Activated naive CD8-positive, alpha-beta T cell treated with anti-CD3 and anti-CD28 coated beads, Interleukin-2, amount 10 ng/mL, durations not matched to agents 7 days and 5 days (primary cell): ENCODE measurements around the gene ARID1B. TPM values are rescaled to one million over a fixed set of nuclear protein-coding genes. Genes with fewer than 3 reads are reported as not detected.

Experiments used
- ATAC-seq: fragments of 150-1000 bp; cut with Tn5 transposase; one replicate; pipeline ENCODE4 v1.10.0; 2021; ENCODE audit warnings: low read depth, moderate library complexity
- POLR2A ChIA-PET: fragments of 350-600 bp; sonication (Branson Sonifier 250); formaldehyde crosslinking; loops from one replicate; lab custom pipeline; 2021; ENCODE audit warnings: antibody characterized with exemption; lab: Charles Lee
- DNase-seq: peaks from one replicate; pipeline ENCODE4 v3.0.0; 2021
- H3K27ac Mint-ChIP-seq: one replicate; pipeline ENCODE4 v1.8.0; 2022; ENCODE audit warnings: mild to moderate bottlenecking, mixed read lengths
- H3K27me3 Mint-ChIP-seq: one replicate; pipeline ENCODE4 v1.8.0; 2022; ENCODE audit warnings: mild to moderate bottlenecking, moderate library complexity, mixed read lengths
- H3K36me3 Mint-ChIP-seq: one replicate; pipeline ENCODE4 v1.8.0; 2021; ENCODE audit warnings: mild to moderate bottlenecking, mixed read lengths
- H3K4me1 Mint-ChIP-seq: one replicate; pipeline ENCODE4 v1.8.0; 2021; ENCODE audit warnings: mixed read lengths
- H3K4me3 Mint-ChIP-seq: one replicate; pipeline ENCODE4 v1.8.0; 2022; ENCODE audit warnings: mild to moderate bottlenecking, moderate library complexity, mixed read lengths
- H3K9me3 Mint-ChIP-seq: one replicate; pipeline ENCODE4 v1.8.0; 2021; ENCODE audit warnings: mixed read lengths
- total RNA-seq, 2 experiments: library from RNA; stranded (reverse); gene quantifications; one replicate each; pipeline ENCODE4 v1.2.3, GENCODE V29; 2021

Gene ARID1B
- total RNA-seq, 2 experiments from 2014 or later: 83.2 to 98.2 TPM

- ATAC-seq (no peak), DNase-seq (no peak)
- H3K9me3 Mint-ChIP-seq: no peaks in the 10 kb centered on the region
- H3K27me3 Mint-ChIP-seq: no peaks in the 10 kb centered on the region
- POLR2A ChIA-PET: no interaction called here
- no peak overlapping the region for H3K4me3 Mint-ChIP-seq
- H3K36me3 Mint-ChIP-seq: peaks cover 26% of the 10 kb centered on the region
- H3K27ac Mint-ChIP-seq: no peak overlapping the region
- peaks cover 27% of the 10 kb centered on the region for H3K4me1 Mint-ChIP-seq
Observed at GRCh38 chr6:156914181-156914580, 137.0 kb downstream of the ARID1B start.

- ATAC-seq (no peak), DNase-seq (no peak)
- POLR2A ChIA-PET: interaction anchor here (0.6 kb wide), 1 partner anchor 230 kb away, joined by 3 read pairs; no protein-coding TSS in a partner anchor
- H3K4me3 Mint-ChIP-seq: no peak overlapping the region
- no peaks in the 10 kb centered on the region for H3K27me3 Mint-ChIP-seq
- H3K27ac Mint-ChIP-seq: peak overlapping the region; percentile 13
- H3K9me3 Mint-ChIP-seq: no peaks in the 10 kb centered on the region
- H3K36me3 Mint-ChIP-seq: peaks cover 23% of the 10 kb centered on the region
- H3K4me1 Mint-ChIP-seq: peaks cover 21% of the 10 kb centered on the region
Observed at GRCh38 chr6:156916130-156916801, 139.1 kb downstream of the ARID1B start.

- POLR2A ChIA-PET: no interaction called here
- Mint-ChIP-seq H3K27me3 (no peaks in the 10 kb centered on the region), H3K4me3 (no peak overlapping the region), H3K27ac (no peak overlapping the region), H3K36me3 (peaks cover 26% of the 10 kb centered on the region), H3K4me1 (peaks cover 16% of the 10 kb centered on the region), H3K9me3 (no peaks in the 10 kb centered on the region)
- ATAC-seq (no peak), DNase-seq (no peak)
Observed at GRCh38 chr6:156917213-156917612, 140.0 kb downstream of the ARID1B start.

GRCh38 chr6:156918647-156919046 is 141.5 kb downstream of the ARID1B start:
- Mint-ChIP-seq H3K27me3 (no peaks in the 10 kb centered on the region), H3K27ac (no peak overlapping the region), H3K4me1 (peaks cover 8% of the 10 kb centered on the region), H3K4me3 (no peak overlapping the region), H3K9me3 (no peaks in the 10 kb centered on the region), H3K36me3 (peaks cover 20% of the 10 kb centered on the region)
- POLR2A ChIA-PET: no interaction called here
- DNase-seq: no peak
- ATAC-seq: no peak

- Mint-ChIP-seq H3K27ac (no peak overlapping the region), H3K36me3 (peaks cover 15% of the 10 kb centered on the region), H3K4me3 (no peak overlapping the region), H3K27me3 (no peaks in the 10 kb centered on the region), H3K9me3 (no peaks in the 10 kb centered on the region), H3K4me1 (peaks cover 8% of the 10 kb centered on the region)
- ATAC-seq (no peak), DNase-seq (no peak)
- POLR2A ChIA-PET: no interaction called here
Observed at GRCh38 chr6:156919370-156919769, 142.2 kb downstream of the ARID1B start.

- no peak for ATAC-seq
- no peak for DNase-seq
- Mint-ChIP-seq H3K4me3 (no peak overlapping the region), H3K27ac (no peak overlapping the region), H3K27me3 (no peaks in the 10 kb centered on the region), H3K9me3 (no peaks in the 10 kb centered on the region), H3K36me3 (peaks cover 11% of the 10 kb centered on the region), H3K4me1 (peaks cover 8% of the 10 kb centered on the region)
- POLR2A ChIA-PET: no interaction called here
Observed at GRCh38 chr6:156919814-156920369, 142.7 kb downstream of the ARID1B start.

GRCh38 chr6:156924246-156924645 is 147.1 kb downstream of the ARID1B start:
- ATAC-seq (no peak), DNase-seq (no peak)
- H3K4me3 Mint-ChIP-seq: no peak overlapping the region
- H3K4me1 Mint-ChIP-seq: peaks cover 21% of the 10 kb centered on the region
- no peaks in the 10 kb centered on the region for H3K27me3 Mint-ChIP-seq
- no peak overlapping the region for H3K27ac Mint-ChIP-seq
- H3K9me3 Mint-ChIP-seq: no peaks in the 10 kb centered on the region
- peaks cover 19% of the 10 kb centered on the region for H3K36me3 Mint-ChIP-seq
- POLR2A ChIA-PET: interaction anchor here (0.7 kb wide), 1 partner anchor 400 kb away, joined by 5 read pairs; no protein-coding TSS in a partner anchor

GRCh38 chr6:156925026-156925425 is 147.8 kb downstream of the ARID1B start:
- Mint-ChIP-seq H3K4me1 (peaks cover 24% of the 10 kb centered on the region), H3K27me3 (no peaks in the 10 kb centered on the region), H3K4me3 (no peak overlapping the region), H3K27ac (no peak overlapping the region), H3K9me3 (no peaks in the 10 kb centered on the region), H3K36me3 (peaks cover 23% of the 10 kb centered on the region)
- DNase-seq (no peak), ATAC-seq (no peak)
- POLR2A ChIA-PET: no interaction called here

GRCh38 chr6:156925718-156926607 is 148.8 kb downstream of the ARID1B start:
- Mint-ChIP-seq H3K9me3 (no peaks in the 10 kb centered on the region), H3K4me3 (no peak overlapping the region), H3K27me3 (no peaks in the 10 kb centered on the region), H3K27ac (no peak overlapping the region), H3K36me3 (peaks cover 23% of the 10 kb centered on the region), H3K4me1 (peaks cover 21% of the 10 kb centered on the region)
- ATAC-seq (no peak), DNase-seq (no peak)
- POLR2A ChIA-PET: no interaction called here

- no peak for DNase-seq
- H3K27ac Mint-ChIP-seq: peak overlapping the region; percentile 54
- no peaks in the 10 kb centered on the region for H3K27me3 Mint-ChIP-seq
- peaks cover 15% of the 10 kb centered on the region for H3K36me3 Mint-ChIP-seq
- POLR2A ChIA-PET: no interaction called here
- no peak for ATAC-seq
- no peaks in the 10 kb centered on the region for H3K9me3 Mint-ChIP-seq
- H3K4me3 Mint-ChIP-seq: no peak overlapping the region
- peaks cover 31% of the 10 kb centered on the region for H3K4me1 Mint-ChIP-seq
Observed at GRCh38 chr6:156928126-156928525, 150.9 kb downstream of the ARID1B start.

- no peaks in the 10 kb centered on the region for H3K9me3 Mint-ChIP-seq
- POLR2A ChIA-PET: no interaction called here
- no peaks in the 10 kb centered on the region for H3K27me3 Mint-ChIP-seq
- ATAC-seq (no peak), DNase-seq (no peak)
- peaks cover 15% of the 10 kb centered on the region for H3K36me3 Mint-ChIP-seq
- H3K4me3 Mint-ChIP-seq: no peak overlapping the region
- no peak overlapping the region for H3K27ac Mint-ChIP-seq
- peaks cover 35% of the 10 kb centered on the region for H3K4me1 Mint-ChIP-seq
Observed at GRCh38 chr6:156928972-156929371, 151.8 kb downstream of the ARID1B start.

GRCh38 chr6:156931283-156931682 is 154.1 kb downstream of the ARID1B start:
- DNase-seq (no peak), ATAC-seq (no peak)
- Mint-ChIP-seq H3K4me1 (peaks cover 28% of the 10 kb centered on the region), H3K9me3 (no peaks in the 10 kb centered on the region), H3K4me3 (no peak overlapping the region), H3K36me3 (peaks cover 18% of the 10 kb centered on the region), H3K27me3 (no peaks in the 10 kb centered on the region), H3K27ac (no peak overlapping the region)
- POLR2A ChIA-PET: no interaction called here

- peaks cover 22% of the 10 kb centered on the region for H3K4me1 Mint-ChIP-seq
- no peaks in the 10 kb centered on the region for H3K9me3 Mint-ChIP-seq
- H3K36me3 Mint-ChIP-seq: peaks cover 11% of the 10 kb centered on the region
- H3K4me3 Mint-ChIP-seq: no peak overlapping the region
- no peaks in the 10 kb centered on the region for H3K27me3 Mint-ChIP-seq
- DNase-seq (no peak), ATAC-seq (no peak)
- H3K27ac Mint-ChIP-seq: no peak overlapping the region
- POLR2A ChIA-PET: no interaction called here
Observed at GRCh38 chr6:156933201-156934068, 156.3 kb downstream of the ARID1B start.
